ENCODE measurements around the gene NRXN3. TPM values are rescaled to one million over a fixed set of nuclear protein-coding genes. Genes with fewer than 3 reads are reported as not detected.

The NRXN3 gene
- total and polyA plus RNA-seq, 4 donors: 0.07 to 1.2 (median 0.23) TPM

- H3K27me3 ChIP-seq (ENCODE audit: control insufficient read depth in 4 of 4, insufficient read depth in 4 of 4, low read length in 3 of 4): no peaks in the 10 kb centered on the region
- no peak for TF ChIP-seq MAX (IDR thresholded peaks at IDR 0.05)
- TF ChIP-seq ATF3 (IDR thresholded peaks at IDR 0.05): no peak
- TF ChIP-seq CTCF (IDR thresholded peaks at IDR 0.05; ENCODE audit: low read depth, low read length, missing input control): no peak
- TF ChIP-seq SP1 (IDR thresholded peaks at IDR 0.05): no peak
- TF ChIP-seq ZBTB33 (IDR thresholded peaks at IDR 0.05): no peak
- TF ChIP-seq HNF4A (conservative IDR thresholded peaks at IDR 0.05): no peak
- no peak for TF ChIP-seq EGR1 (IDR thresholded peaks at IDR 0.05; ENCODE audit: low read depth in 2 of 2)
- TF ChIP-seq JUND (IDR thresholded peaks at IDR 0.05): no peak
- TF ChIP-seq FOXA2 (IDR thresholded peaks at IDR 0.05): no peak
- no peak for TF ChIP-seq GABPA (IDR thresholded peaks at IDR 0.05 in 1 of 2, conservative IDR thresholded peaks at IDR 0.05 in 1 of 2)
- no peak for TF ChIP-seq FOXA1 (IDR thresholded peaks at IDR 0.05)
- no peak for TF ChIP-seq YY1 (IDR thresholded peaks at IDR 0.05)
- TF ChIP-seq RAD21 (IDR thresholded peaks at IDR 0.05): no peak
- TF ChIP-seq RXRA (IDR thresholded peaks at IDR 0.05): no peak
- TF ChIP-seq HNF4G (IDR thresholded peaks at IDR 0.05): no peak
- no peak for TF ChIP-seq TAF1 (conservative IDR thresholded peaks at IDR 0.05)
- no peak for TF ChIP-seq REST (IDR thresholded peaks at IDR 0.05)
- no peak for TF ChIP-seq NR2F2 (IDR thresholded peaks at IDR 0.05)
- H3K9ac ChIP-seq (ENCODE audit: low read depth in 1 of 2, low read length in 2 of 2): no peak overlapping the region
- no peak overlapping the region for H3K4me3 ChIP-seq (ENCODE audit: low read depth in 1 of 3, low read length in 3 of 3)
- no peaks in the 10 kb centered on the region for H3K36me3 ChIP-seq (ENCODE audit: control insufficient read depth in 4 of 4, insufficient read depth in 3 of 4, low read depth in 1 of 4, low read length in 3 of 4)
- H3K9me3 ChIP-seq (ENCODE audit: control insufficient read depth in 4 of 4, low read length in 3 of 4): no peaks in the 10 kb centered on the region
- no peak overlapping the region for H3K27ac ChIP-seq (ENCODE audit: low read depth in 1 of 2, low read length in 2 of 2)
- no peaks in the 10 kb centered on the region for H3K4me1 ChIP-seq (ENCODE audit: control insufficient read depth in 4 of 4, insufficient read depth in 4 of 4, low read length in 3 of 4)
- DNase-seq (ENCODE audit: low spot score): no peak
Measured at GRCh38 chr14:79294499-79294898, 1124.3 kb downstream of the NRXN3 start.
